LNCaP clone FGC (cell line): Measurements from ENCODE around the gene SHF.

Source experiments
- DNase-seq: peaks from one replicate; pipeline ENCODE4 v3.0.0-alpha.2; 2011; ENCODE audit warnings: low read depth
- H3K4me3 ChIP-seq: 2 replicates; pipeline ENCODE4 v1.5.1; 2011; ENCODE audit warnings: mild to moderate bottlenecking, low read depth, low read length, control low read depth
- TF ChIP-seq, protein P1 (sequence below): IDR thresholded peaks from 2 replicates; pipeline ENCODE4 v1.5.1; 2012; ENCODE audit warnings: mild to moderate bottlenecking; ENCODE audit not compliant: control insufficient read depth, insufficient read depth; ENCODE audit errors: extremely low read depth

The SHF gene

DNA sequence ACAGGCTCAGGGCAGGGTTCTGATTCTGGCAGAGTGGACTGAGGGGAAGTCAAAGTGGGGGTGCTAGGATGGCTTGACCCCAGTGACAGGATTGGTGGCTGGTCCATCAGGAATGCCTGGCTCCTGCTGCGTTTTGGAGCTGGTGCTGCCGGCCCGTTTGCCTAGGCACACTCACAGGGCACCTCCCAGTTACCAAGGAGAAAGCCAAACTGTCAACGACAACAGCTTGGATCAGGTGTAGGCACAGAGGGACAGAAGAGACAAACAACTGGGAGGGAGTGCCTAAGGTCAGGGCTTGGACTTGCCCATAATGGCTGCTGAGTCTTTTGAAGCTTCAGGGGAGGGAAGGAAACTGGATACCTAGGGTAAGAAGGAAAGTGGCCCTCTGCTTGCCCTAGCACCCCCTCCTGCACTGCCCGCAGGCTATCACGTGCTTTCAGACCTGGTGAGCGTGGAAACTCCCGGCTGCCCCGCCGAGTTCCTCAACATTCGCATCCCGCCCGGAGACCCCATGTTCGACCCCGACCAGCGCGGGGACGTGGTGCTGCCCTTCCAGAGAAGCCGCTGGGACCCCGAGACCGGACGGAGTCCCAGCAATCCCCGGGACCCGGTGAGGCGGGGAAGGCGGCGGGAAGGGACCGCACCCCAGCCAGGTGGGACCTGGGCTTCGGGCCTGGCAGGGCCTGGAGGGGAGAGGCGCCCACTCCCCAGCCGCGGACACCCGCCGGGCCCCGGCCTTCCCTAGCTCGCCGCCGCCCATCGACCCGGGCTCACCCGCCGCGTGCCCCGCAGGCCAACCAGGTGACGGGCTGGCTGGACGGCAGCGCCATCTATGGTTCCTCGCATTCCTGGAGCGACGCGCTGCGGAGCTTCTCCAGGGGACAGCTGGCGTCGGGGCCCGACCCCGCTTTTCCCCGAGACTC lies 52.8 kb downstream of the SHF start:
- no peak overlapping the region for H3K4me3 ChIP-seq
- no peak for DNase-seq
- TF ChIP-seq, protein P1, sequence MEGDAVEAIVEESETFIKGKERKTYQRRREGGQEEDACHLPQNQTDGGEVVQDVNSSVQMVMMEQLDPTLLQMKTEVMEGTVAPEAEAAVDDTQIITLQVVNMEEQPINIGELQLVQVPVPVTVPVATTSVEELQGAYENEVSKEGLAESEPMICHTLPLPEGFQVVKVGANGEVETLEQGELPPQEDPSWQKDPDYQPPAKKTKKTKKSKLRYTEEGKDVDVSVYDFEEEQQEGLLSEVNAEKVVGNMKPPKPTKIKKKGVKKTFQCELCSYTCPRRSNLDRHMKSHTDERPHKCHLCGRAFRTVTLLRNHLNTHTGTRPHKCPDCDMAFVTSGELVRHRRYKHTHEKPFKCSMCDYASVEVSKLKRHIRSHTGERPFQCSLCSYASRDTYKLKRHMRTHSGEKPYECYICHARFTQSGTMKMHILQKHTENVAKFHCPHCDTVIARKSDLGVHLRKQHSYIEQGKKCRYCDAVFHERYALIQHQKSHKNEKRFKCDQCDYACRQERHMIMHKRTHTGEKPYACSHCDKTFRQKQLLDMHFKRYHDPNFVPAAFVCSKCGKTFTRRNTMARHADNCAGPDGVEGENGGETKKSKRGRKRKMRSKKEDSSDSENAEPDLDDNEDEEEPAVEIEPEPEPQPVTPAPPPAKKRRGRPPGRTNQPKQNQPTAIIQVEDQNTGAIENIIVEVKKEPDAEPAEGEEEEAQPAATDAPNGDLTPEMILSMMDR = no peak

DNA sequence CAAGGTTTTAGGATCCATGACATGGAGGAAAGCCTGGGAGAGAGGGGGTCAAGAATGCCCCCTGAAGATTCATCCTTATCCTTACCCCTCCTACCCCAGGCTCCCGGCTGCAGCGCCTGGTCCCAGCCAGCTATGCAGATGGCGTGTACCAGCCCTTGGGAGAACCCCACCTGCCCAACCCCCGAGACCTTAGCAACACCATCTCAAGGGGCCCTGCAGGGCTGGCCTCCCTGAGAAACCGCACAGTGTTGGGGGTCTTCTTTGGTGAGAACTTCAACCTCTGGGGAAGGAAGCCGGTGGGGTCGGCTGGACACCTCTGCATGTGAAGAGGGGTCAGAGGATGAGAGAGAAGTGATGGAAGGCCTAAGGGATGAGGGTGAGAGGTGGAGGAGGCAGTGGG lies 53.7 kb downstream of the SHF start:
- no peak overlapping the region for H3K4me3 ChIP-seq
- TF ChIP-seq, protein P1 = no peak
- DNase-seq = no peak

DNA sequence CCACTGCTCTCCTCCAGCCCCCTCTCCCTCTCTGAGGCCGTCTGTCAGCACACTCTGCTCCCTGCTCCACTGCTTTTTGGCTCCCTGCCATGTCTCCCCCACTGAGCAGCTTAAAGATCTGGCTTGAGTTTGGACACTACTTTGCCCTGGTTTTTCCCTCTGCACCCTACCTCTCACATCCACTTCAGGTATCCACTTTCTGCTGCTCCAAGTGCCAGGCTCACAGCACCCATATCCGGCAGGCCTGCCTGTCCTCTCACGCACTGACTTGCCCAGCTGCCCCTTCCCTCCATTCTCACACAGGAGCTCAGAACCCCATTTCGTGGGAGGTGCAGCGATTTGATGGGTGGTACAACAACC lies 54.2 kb downstream of the SHF start:
- DNase-seq = no peak
- TF ChIP-seq, protein P1 = no peak
- no peak overlapping the region for H3K4me3 ChIP-seq

DNA sequence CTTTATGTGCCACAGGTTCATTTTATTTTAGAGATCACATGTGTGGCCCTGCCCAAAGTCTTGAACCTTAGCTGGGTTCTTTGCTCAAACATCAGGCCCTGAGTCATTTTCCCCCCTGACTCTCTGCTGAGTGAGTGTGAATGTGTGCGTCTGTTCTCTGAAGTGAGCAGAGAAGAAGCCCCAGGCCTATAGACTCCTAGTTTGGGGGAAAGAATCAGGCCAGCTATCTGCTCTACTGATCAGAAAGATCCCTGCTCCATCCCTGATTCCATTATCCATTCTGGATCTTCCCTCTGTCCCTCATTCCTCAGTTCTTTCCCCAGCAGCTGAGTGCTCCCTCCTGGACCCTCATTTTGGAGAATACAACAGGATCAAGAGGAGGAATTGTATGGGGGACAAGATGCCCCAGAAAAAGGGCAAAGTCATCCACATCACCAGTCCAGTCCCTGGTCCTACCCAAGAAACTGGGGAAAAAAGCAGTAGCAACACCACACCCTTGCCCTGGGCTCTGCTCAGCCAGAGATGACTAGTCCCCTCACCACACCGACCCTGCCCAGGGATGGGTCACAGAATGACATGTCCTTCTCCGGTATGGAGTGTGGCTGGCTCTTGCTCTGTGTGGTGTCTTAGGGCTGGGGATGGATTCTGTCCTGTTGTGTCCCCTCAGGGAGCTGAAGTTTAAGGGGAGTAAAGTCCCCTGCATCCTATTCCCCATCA lies 54.8 kb downstream of the SHF start:
- no peak for DNase-seq
- no peak overlapping the region for H3K4me3 ChIP-seq
- TF ChIP-seq, protein P1 = no peak

DNA sequence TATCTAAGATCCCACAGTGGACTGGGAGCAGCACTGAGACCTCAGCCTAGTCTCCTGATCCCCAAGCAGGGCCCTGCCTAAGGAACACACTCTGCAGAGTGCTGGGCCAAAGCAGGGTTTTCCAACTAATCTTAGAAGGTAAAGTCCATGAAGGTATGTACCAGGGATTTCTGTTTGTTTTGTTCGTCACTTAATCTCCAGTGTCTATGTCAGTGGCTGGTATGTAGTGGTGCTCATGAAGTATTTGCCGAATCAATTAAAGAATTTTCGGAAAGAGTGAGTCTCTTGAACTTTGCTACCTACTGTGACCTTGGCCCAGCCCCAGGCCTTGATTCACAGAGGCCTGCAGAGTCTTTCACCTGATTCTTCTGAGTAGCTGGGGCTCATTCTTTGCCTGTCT lies 56.3 kb downstream of the SHF start:
- TF ChIP-seq, protein P1 = no peak
- no peak for DNase-seq
- H3K4me3 ChIP-seq = no peak overlapping the region

DNA sequence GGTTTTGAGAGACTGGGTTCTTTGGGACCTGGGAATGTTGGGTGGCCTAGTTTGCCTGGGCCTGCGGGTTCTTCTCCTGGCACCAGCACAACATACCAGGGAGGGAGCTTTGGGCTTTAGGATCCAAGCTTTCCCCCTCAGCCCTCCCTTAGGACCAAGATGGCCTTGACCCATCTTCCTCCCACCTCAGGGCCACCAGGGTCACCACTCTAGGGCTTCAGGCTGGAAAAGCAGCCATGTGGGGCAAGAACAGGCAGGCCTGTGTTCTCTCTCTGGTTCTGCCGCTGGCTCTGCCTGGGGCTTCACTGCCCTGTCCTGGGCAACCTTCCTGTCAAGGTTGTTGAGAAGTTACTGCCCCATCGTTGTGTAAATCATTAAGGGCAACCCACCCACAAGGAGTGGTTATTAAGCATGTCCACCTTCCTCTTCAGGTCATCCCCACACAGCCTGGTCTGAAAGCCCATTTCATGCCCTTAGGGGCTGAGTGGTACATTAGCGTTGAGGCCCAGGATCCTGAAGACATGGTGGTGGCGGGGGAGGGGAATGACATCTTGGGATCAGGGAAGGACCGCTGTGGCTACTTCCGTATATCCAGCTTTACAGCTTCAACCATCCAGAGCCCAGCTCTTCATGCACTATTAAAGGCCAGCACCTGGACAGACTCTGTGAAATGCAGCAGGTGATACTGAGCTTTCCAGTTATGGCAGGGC lies 57.3 kb downstream of the SHF start:
- H3K4me3 ChIP-seq = no peak overlapping the region
- TF ChIP-seq, protein P1 = no peak
- DNase-seq = no peak
